ENCODE measurements around the gene RNF151.
A peak's percentile ranks its signal among the peaks of the same experiment; 100 is the strongest.
"Not testable (repeated sequence)": the region's sequence is repeated elsewhere in the genome, so short reads cannot be mapped to it uniquely, and the experiment has no call there.

RNF151 gene

DNA sequence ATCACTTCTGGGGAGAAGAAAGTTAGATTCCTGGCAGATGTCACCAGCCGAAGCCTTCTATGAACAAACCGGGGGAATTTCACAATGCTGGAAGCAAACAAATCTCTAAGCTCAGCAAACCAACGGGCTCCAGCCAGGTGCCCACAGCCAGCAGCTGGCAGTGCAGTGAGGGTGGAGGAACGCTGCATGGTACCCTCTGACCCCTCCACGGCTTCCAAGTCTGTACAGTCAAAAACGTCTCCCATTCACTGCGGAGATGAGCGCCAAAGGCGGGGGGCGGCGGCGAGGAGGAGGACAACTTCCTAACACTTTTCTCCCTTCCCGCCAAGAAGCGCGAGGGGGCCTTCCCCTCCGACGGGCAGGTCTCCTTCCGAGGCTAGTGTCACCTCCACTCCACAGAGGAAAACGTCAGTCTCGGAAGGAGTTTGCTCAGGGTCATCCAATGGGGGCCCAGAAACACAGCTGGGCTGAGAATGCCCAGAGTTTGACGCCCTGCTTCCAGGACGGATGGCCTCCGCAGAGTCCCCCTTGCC is 42.0 kb downstream of the RNF151 start:
- TF ChIP-seq, protein P1, sequence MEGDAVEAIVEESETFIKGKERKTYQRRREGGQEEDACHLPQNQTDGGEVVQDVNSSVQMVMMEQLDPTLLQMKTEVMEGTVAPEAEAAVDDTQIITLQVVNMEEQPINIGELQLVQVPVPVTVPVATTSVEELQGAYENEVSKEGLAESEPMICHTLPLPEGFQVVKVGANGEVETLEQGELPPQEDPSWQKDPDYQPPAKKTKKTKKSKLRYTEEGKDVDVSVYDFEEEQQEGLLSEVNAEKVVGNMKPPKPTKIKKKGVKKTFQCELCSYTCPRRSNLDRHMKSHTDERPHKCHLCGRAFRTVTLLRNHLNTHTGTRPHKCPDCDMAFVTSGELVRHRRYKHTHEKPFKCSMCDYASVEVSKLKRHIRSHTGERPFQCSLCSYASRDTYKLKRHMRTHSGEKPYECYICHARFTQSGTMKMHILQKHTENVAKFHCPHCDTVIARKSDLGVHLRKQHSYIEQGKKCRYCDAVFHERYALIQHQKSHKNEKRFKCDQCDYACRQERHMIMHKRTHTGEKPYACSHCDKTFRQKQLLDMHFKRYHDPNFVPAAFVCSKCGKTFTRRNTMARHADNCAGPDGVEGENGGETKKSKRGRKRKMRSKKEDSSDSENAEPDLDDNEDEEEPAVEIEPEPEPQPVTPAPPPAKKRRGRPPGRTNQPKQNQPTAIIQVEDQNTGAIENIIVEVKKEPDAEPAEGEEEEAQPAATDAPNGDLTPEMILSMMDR (IDR thresholded peaks at IDR 0.05; ENCODE audit: insufficient read depth, low read length, missing control alignments) = no peak
- no peak for DNase-seq (ENCODE audit: low read depth, low spot score)
- ChIA-PET POLR2A (interaction anchor here (0.7 to 1.4 kb wide), 5 partner anchors 13 to 147 kb away, joined by 3 read pairs; partner anchors contain the start of genes RPS2 and TRAF7), CTCF (interaction anchor here (1.0 to 10.6 kb wide), 5 partner anchors 10 to 131 kb away, joined by 3 to 176 read pairs (median 7); partner anchors contain the start of gene PKD1)
- peak overlapping the region; percentile 72 for H3K4me3 ChIP-seq (ENCODE audit: low read depth, low read length)

DNA sequence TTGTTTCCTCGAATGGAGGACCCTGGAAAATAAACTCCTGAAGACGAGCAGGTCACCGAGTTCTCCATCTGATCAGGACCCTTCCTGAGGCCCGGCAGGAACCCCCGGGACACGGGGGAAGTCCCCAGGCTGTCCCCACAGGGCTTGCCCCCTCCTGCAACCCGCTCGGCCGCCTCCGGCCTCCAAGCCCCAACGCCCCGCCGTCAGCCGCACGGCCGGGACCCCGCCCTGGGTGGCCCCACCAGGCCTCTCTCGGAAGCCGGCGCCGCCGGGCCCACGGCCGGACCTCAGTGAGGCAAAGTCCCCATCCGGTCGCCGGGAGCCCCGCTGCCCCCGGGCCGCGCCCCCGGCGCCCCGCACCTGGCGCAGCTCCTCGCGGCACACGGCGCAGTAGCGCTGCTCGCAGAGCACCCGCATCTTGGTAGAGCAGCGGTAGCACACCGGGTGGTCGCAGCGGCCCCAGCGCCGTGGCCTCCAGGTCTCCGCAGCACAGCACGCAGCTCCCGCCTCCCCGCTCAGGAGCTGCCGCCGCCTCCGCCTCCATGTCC is 42.6 kb downstream of the RNF151 start:
- peak overlapping the region; percentile 72 for H3K4me3 ChIP-seq (ENCODE audit: low read depth, low read length)

DNA sequence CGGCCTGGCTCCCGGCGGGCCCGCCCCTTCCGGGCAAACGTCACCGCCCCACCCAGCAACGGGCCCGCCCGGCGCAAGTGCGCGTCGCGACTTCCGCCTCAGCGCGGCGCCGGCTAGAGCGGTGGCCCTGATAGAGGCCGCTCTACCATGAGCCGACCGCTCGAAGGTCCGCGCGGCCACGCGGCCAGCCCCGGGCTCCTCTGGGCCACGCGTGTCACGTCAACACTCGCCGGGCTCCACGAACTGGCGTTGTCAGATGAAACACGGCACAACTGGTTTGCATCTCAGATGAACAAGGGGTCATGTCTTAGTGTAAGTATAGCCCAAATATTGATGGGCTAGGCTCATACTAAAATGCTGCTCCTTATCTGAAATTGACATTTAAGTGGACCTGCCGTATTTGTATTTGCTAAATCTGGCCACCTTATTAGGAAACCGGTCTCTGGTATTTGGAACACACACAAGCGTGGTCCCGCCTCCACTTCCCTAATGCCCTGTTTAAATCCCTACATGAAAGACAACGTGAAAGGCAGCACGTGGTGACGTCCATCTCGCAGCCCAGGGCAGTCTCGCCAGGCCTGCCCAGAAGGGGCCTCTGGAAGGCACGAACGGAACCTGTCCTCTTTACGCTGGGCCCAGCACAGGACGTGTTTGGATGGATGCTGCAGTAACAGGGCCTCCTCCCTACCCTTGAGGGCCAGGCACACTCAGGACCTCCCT is 43.3 kb downstream of the RNF151 start, which contains the start of gene ZNF598:
TSS of gene ZNF598 (minus strand) at position 31 of the 720 bp plus-strand sequence.
- TF ChIP-seq, protein P1 (IDR thresholded peaks at IDR 0.05; ENCODE audit: insufficient read depth, low read length, missing control alignments) = no peak
- no peak for DNase-seq (ENCODE audit: low read depth, low spot score)
- ChIA-PET CTCF (interaction anchor here (10.6 kb wide), 1 partner anchor 130 kb away, joined by 176 read pairs; the partner anchor contains the start of gene PKD1), POLR2A (interaction anchor here (0.6 to 1.2 kb wide), 2 partner anchors 26 to 145 kb away, joined by 3 read pairs; partner anchors contain the start of gene TRAF7)
- peak within 1 kb of the TSS; percentile 83 for H3K4me3 ChIP-seq (ENCODE audit: low read depth, low read length)

More for the DNA sequence above, 42.6 kb downstream of the RNF151 start:
- TF ChIP-seq, protein P1 (IDR thresholded peaks at IDR 0.05; ENCODE audit: insufficient read depth, low read length, missing control alignments) = no peak
- DNase-seq (ENCODE audit: low read depth, low spot score) = no peak
- ChIA-PET CTCF (interaction anchor here (2.0 to 10.6 kb wide), 4 partner anchors 11 to 131 kb away, joined by 5 to 176 read pairs (median 7); partner anchors contain the start of gene PKD1), POLR2A (interaction anchor here (0.6 to 1.2 kb wide), 5 partner anchors 14 to 146 kb away, joined by 3 read pairs; partner anchors contain the start of genes RPS2 and TRAF7)

DNA sequence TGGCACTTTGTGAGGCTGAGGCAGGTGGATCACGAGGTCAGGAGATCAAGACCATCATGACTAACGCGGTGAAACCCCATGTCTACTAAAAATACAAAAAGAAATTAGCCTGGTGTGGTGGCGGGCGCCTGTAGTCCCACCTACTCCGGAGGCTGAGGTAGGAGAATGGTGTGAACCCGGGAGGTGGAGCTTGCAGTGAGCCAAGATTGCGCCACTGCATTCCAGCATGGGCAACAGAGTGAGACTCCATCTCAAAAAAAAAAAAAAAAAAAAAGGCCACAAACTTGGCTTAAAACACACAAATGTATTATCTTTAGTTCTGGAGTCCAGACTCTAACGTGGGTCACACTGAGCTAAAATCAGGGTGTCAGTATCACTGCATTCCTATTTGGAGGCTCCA is 45.1 kb downstream of the RNF151 start:
- DNase-seq (ENCODE audit: low read depth, low spot score); H3K4me3 ChIP-seq (ENCODE audit: low read depth, low read length): not testable (repeated sequence)
- CTCF ChIA-PET = interaction anchor here (1.4 to 5.4 kb wide), 4 partner anchors 9 to 136 kb away, joined by 3 to 44 read pairs (median 30); no protein-coding TSS in a partner anchor
- POLR2A ChIA-PET = interaction anchor here (0.8 kb wide), 1 partner anchor 139 kb away, joined by 3 read pairs; no protein-coding TSS in a partner anchor

DNA sequence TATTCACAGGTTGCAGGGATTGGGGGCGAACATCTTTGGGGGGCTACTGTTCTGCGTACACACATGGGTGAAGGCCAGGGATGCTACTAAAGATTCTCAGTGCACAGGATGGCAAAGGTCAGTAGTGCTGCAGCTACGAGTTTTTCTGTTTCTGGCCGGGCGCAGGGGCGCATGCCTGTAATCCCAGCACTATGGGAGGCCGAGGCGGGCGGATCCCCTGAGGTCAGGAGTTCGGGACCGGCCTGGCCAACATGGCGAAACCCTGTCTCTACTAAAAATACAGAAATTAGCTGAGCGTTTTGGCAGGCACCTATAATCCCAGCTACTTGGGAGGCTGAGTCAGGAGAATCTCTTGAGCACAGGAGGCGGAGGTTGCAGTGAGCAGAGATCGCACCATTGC is 46.9 kb downstream of the RNF151 start:
- CTCF ChIA-PET = interaction anchor here (3.6 to 5.4 kb wide), 3 partner anchors 10 to 127 kb away, joined by 22 to 44 read pairs (median 38); no protein-coding TSS in a partner anchor
- no peak for DNase-seq (ENCODE audit: low read depth, low spot score)
- TF ChIP-seq, protein P1 (IDR thresholded peaks at IDR 0.05; ENCODE audit: insufficient read depth, low read length, missing control alignments) = no peak
- no peak overlapping the region for H3K4me3 ChIP-seq (ENCODE audit: low read depth, low read length)
- POLR2A ChIA-PET = interaction anchor here (1.1 to 1.3 kb wide), 2 partner anchors 20 to 142 kb away, joined by 3 read pairs; partner anchors contain the start of gene TRAF7

DNA sequence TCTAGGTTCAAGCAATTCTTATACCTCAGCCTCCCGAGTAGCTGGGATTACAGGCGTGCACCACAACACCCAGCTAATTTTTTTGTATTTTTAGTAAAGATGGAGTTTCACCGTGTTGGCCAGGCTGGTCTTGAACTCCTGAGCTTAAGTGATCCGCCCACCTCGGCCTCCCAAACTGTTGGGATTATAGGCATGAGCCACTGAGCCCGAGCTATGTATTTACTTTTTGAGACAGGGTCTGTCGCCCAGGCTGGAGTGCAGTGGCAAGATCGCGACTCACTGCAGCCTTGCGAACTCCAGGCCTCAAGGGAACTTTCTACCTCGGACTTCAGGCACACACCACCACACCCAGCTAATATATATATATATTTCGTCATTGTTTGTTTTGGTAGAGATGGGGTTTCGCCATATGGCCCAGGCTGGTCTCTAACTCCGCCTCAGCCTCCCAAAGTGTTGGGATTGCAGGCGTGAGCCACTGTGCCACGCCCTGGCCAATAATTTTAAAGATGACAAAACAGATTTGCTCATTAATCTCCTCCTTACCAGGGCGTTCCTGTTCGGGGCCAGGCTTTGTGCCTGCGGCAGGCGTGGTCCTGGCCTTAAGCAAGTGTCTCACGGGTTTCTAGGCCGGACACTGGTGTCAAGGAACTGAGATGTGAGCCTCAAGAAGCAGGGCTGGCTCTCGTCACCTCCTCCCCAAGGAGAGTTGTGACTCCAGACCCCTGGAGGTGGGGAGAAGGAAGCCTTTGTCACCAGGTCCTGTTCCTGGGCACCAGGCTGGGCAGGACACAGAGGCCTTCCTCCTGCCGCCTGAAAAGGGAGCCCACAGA is 48.7 kb downstream of the RNF151 start:
- TF ChIP-seq, protein P1 (IDR thresholded peaks at IDR 0.05; ENCODE audit: insufficient read depth, low read length, missing control alignments) = no peak
- DNase-seq (ENCODE audit: low read depth, low spot score) = no peak
- ChIA-PET POLR2A (no interaction called here), CTCF (interaction anchor here (2.2 to 5.4 kb wide), 4 partner anchors 8 to 125 kb away, joined by 10 to 44 read pairs (median 30); no protein-coding TSS in a partner anchor)
- H3K4me3 ChIP-seq (ENCODE audit: low read depth, low read length) = no peak overlapping the region
